Measurements from ENCODE around the gene PPM1N. TPM values are rescaled to one million over a fixed set of nuclear protein-coding genes. Genes with fewer than 3 reads are reported as not detected.

Gene PPM1N
- total and polyA plus RNA-seq, 2 of the 13 experiments (the other 11 are each of a cell fraction or from before 2014, with no cell fraction given), result 0.31 to 1.8 TPM

DNA sequence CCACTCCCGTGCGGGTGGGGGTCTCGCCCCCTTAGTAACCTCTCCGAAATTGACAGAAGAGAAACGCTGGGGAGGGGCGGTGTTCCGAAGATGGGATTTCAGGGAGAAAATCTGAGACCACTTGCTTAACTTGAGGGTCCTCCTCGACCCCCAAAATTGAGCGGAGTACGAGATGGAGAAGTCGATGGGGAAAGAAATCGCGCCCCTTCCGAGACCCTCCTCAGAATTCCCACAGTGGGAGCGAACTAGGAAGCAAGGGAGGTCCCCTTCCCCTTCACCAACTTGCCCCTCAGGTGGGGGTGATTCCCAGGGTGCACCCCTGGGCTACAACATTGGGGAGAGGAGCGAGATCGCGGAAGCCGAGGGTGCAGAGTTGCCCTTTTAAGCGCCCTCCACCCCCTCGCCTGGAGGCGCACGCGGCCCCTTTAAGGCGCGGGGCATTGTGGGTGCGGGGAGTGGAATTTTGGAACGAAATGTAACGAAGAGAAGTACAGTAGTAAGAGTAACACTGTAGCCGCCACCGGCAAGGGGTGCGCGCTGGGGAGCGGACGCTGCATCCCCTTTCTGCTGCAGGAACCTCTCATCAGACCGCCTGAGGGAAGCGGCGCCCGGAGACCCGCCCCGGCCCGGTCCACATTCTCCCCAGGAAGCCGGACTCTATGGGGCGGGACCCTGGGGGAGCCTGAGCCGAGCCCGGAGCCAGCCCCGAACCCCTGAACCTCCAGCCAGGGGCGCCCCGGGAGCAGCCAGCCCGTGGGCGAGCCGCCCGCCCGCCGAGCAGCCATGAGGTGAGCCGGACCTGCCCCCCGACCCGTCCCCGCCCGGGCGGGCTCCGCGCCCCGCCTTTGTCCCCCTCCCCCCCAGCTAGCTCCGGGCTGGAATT is 9.0 kb downstream of the PPM1N start, which contains the start of gene VASP (continued):
- TF ChIP-seq, protein P1, sequence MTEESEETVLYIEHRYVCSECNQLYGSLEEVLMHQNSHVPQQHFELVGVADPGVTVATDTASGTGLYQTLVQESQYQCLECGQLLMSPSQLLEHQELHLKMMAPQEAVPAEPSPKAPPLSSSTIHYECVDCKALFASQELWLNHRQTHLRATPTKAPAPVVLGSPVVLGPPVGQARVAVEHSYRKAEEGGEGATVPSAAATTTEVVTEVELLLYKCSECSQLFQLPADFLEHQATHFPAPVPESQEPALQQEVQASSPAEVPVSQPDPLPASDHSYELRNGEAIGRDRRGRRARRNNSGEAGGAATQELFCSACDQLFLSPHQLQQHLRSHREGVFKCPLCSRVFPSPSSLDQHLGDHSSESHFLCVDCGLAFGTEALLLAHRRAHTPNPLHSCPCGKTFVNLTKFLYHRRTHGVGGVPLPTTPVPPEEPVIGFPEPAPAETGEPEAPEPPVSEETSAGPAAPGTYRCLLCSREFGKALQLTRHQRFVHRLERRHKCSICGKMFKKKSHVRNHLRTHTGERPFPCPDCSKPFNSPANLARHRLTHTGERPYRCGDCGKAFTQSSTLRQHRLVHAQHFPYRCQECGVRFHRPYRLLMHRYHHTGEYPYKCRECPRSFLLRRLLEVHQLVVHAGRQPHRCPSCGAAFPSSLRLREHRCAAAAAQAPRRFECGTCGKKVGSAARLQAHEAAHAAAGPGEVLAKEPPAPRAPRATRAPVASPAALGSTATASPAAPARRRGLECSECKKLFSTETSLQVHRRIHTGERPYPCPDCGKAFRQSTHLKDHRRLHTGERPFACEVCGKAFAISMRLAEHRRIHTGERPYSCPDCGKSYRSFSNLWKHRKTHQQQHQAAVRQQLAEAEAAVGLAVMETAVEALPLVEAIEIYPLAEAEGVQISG (CRISPR knock-in tag; IDR thresholded peaks at IDR 0.05), result peak; percentile 80
- TF ChIP-seq ZNF83 (CRISPR knock-in tag; IDR thresholded peaks at IDR 0.05; ENCODE audit: borderline replicate concordance) (no peak), TBP (CRISPR knock-in tag; IDR thresholded peaks at IDR 0.05) (no peak), RBAK (CRISPR knock-in tag; IDR thresholded peaks at IDR 0.05) (0 out of 2 replicates have a peak, but pooled peaks have one; percentile 14), KAT2B (IDR thresholded peaks at IDR 0.05; ENCODE audit: borderline replicate concordance, low read depth, low read length) (no peak), ZKSCAN1 (IDR thresholded peaks at IDR 0.05; ENCODE audit: low read length) (no peak), ZBTB3 (CRISPR knock-in tag; IDR thresholded peaks at IDR 0.05; ENCODE audit: borderline replicate concordance, low read depth) (no peak), DNMT3B (CRISPR knock-in tag; conservative IDR thresholded peaks at IDR 0.05) (no peak), ZNF17 (CRISPR knock-in tag; IDR thresholded peaks at IDR 0.05) (no peak), ZNF703 (CRISPR knock-in tag; IDR thresholded peaks at IDR 0.05; ENCODE audit: borderline replicate concordance) (no peak; the same call in 1 of the 2 replicates), GATA4 (IDR thresholded peaks at IDR 0.05; ENCODE audit: borderline replicate concordance, low read depth) (peak; percentile 75; the same call in 1 of the 2 replicates)
- TF ChIP-seq, protein P2, sequence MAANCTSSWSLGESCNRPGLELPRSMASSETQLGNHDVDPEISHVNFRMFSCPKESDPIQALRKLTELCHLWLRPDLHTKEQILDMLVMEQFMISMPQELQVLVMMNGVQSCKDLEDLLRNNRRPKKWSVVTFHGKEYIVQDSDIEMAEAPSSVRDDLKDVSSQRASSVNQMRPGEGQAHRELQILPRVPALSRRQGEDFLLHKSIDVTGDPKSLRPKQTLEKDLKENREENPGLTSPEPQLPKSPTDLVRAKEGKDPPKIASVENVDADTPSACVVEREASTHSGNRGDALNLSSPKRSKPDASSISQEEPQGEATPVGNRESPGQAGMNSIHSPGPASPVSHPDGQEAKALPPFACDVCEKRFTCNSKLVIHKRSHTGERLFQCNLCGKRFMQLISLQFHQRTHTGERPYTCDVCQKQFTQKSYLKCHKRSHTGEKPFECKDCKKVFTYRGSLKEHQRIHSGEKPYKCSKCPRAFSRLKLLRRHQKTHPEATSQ (CRISPR knock-in tag; IDR thresholded peaks at IDR 0.05; ENCODE audit: borderline replicate concordance), result no peak
- TF ChIP-seq, protein P3, sequence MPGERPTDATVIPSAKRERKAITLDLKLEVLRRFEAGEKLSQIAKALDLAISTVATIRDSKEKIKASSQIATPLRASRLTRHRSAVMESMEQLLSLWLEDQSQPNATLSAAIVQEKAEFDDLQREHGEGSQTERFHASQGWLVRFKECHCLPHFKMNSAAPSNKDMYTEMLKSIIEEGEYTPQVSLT (CRISPR knock-in tag; IDR thresholded peaks at IDR 0.05; ENCODE audit: borderline replicate concordance, low read depth), result no peak
- TF ChIP-seq, protein P4, sequence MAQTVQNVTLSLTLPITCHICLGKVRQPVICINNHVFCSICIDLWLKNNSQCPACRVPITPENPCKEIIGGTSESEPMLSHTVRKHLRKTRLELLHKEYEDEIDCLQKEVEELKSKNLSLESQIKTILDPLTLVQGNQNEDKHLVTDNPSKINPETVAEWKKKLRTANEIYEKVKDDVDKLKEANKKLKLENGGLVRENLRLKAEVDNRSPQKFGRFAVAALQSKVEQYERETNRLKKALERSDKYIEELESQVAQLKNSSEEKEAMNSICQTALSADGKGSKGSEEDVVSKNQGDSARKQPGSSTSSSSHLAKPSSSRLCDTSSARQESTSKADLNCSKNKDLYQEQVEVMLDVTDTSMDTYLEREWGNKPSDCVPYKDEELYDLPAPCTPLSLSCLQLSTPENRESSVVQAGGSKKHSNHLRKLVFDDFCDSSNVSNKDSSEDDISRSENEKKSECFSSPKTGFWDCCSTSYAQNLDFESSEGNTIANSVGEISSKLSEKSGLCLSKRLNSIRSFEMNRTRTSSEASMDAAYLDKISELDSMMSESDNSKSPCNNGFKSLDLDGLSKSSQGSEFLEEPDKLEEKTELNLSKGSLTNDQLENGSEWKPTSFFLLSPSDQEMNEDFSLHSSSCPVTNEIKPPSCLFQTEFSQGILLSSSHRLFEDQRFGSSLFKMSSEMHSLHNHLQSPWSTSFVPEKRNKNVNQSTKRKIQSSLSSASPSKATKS (CRISPR knock-in tag; IDR thresholded peaks at IDR 0.05), result no peak
- TF ChIP-seq, protein P5, sequence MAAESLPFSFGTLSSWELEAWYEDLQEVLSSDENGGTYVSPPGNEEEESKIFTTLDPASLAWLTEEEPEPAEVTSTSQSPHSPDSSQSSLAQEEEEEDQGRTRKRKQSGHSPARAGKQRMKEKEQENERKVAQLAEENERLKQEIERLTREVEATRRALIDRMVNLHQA (CRISPR knock-in tag; IDR thresholded peaks at IDR 0.05), result no peak
